Cortex of kidney (tissue), 1 donor: Measurements from ENCODE around the gene ITPR1.

Experiments used
- DNase-seq: peaks from one replicate; lab custom pipeline; 2025; lab: John Stamatoyannopoulos, UW

ITPR1 gene

GRCh38 chr3:4491855-4492207 lies 1.3 kb upstream of the ITPR1 start:
- DNase-seq = no peak

GRCh38 chr3:4492208-4493013 lies 737 bp upstream of the ITPR1 start:
- no peak for DNase-seq

- no peak for DNase-seq
These were observed 1.1 kb downstream of the ITPR1 start for GRCh38 chr3:4493941-4494894.

- DNase-seq = no peak
These were observed 1.7 kb downstream of the ITPR1 start for GRCh38 chr3:4494895-4495264.

GRCh38 chr3:4495294-4496086 lies 2.3 kb downstream of the ITPR1 start:
- no peak for DNase-seq

GRCh38 chr3:4496087-4496452 lies 2.9 kb downstream of the ITPR1 start:
- no peak for DNase-seq

- no peak for DNase-seq
These were observed 4.0 kb downstream of the ITPR1 start for GRCh38 chr3:4497005-4497692.

GRCh38 chr3:4497843-4498324 lies 4.7 kb downstream of the ITPR1 start:
- DNase-seq = no peak

- DNase-seq = no peak
These were observed 5.3 kb downstream of the ITPR1 start for GRCh38 chr3:4498446-4498845.

GRCh38 chr3:4501437-4501836 lies 8.3 kb downstream of the ITPR1 start:
- DNase-seq = no peak

GRCh38 chr3:4501927-4502326 lies 8.8 kb downstream of the ITPR1 start:
- DNase-seq = no peak

GRCh38 chr3:4503050-4503449 lies 9.9 kb downstream of the ITPR1 start:
- DNase-seq = no peak

GRCh38 chr3:4504340-4505261 lies 11.5 kb downstream of the ITPR1 start:
- DNase-seq = no peak

GRCh38 chr3:4505688-4506558 lies 12.8 kb downstream of the ITPR1 start:
- no peak for DNase-seq

GRCh38 chr3:4506559-4507023 lies 13.4 kb downstream of the ITPR1 start:
- no peak for DNase-seq

GRCh38 chr3:4507024-4507596 lies 14.0 kb downstream of the ITPR1 start:
- no peak for DNase-seq

- no peak for DNase-seq
These were observed 15.2 kb downstream of the ITPR1 start for GRCh38 chr3:4508048-4508981.

GRCh38 chr3:4509043-4509442 lies 15.9 kb downstream of the ITPR1 start:
- DNase-seq = no peak
